RPMI8226 (cell line): ENCODE data around the gene SCN3A.

Experiments used
- DNase-seq: peaks from one replicate; pipeline ENCODE4 v3.0.0-alpha.2; 2015

Gene SCN3A

DNA sequence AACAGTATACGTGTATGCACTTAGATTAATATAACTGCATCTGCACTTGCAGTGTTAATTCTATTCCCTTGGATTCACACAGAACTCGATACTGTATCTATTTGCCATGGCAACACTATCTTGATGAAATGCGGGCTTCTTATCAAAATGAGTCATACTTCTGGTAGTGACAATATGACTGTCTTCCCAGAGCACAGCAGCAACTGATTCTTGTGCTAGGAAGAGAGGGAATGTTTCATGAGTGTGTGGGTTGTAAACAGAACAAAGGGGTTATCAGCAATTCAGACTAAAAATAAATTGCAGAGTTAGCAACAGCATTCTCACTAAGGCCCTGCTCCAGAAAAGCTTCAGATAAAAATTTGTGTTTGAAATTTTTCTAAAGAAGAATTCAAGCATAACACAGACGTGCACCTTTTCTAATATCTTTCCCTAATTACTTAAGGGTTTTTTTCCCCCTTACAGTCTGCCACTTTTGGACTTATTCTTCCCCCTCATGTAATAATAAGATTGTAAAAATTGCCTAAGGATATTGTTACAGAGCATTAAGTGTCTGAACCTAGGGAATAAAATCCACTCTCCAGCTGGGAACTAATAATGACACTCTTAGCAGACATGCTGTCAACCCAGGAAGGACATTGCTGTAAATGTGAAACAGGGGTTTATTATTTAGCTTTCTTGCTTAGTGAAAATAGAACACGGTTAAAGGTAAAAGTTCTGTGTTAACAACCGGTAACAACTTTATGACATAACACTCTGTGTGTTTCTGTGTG, 148.6 kb downstream of the SCN3A start:
- DNase-seq = no peak

DNA sequence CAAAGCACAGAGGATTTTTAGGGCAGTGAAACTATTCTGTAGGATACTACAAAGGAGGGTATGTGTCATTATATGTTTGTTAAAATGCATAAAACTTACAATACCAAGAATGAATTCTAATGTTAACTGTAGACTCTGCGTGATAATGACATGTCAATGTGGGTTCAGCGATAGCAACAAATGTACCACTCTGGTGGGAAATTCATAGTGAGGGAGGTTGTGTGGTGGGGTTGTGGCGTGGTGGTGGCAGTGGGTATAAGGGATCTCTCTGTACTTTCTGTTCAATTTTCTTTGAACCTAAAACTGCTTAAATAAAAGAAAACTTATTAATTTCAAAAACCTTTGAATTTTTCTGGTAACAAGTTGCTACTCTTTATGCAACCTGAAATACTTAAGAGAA, 149.2 kb downstream of the SCN3A start:
- no peak for DNase-seq

DNA sequence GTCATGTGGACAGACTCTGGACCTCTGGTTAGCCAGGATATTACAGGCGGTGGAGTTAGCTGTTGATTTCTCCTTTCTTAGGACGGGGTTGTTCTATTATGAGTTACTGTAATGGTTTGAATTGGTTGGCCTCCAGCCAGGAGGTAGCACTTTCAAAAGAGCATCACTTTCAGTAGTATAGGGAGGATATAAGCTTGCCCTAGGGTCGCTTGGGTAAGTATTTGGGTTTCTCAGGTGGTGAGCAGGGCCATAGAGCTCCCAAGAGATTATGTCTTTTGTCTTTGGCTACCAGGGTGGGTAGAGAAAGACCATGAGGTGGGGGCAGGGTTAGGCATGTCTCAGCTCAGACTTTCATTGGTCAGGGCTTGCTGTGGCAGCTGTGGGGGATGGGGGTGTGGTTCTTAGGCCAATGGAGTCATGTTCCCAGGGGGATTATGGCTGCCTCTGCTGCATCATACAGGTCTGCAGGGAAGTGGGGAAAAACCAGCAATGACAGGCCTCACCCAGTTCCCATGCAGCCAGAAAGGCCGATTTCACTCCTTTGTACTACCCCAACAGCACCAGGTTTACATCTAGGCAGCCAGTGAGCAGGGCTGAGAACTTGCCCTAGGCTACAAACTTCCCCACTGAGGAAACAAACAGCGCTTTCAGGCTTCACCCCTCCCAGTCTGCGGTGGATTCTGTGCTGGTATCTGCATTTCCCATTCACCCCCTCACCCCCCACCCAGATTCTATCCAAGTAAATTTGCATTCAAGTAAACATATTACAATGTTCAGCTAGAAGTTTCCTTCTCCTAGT, 159.1 kb downstream of the SCN3A start:
- DNase-seq = no peak
